Mesodermal cell (in vitro differentiated cells): ENCODE measurements around the gene DGCR2.

ENCODE experiments used
- H3K27ac ChIP-seq: 2 replicates; pipeline ENCODE4 v1.7.0; 2013; ENCODE audit warnings: mild to moderate bottlenecking, low read depth, low read length, moderate library complexity; ENCODE audit not compliant: severe bottlenecking
- H3K36me3 ChIP-seq: 2 replicates; pipeline ENCODE4 v1.7.1; 2013; ENCODE audit warnings: mild to moderate bottlenecking, low read length, moderate library complexity; ENCODE audit not compliant: control insufficient read depth, insufficient read depth
- H3K4me1 ChIP-seq: one replicate; pipeline ENCODE4 v1.7.1; 2013; ENCODE audit warnings: mild to moderate bottlenecking, low read length; ENCODE audit not compliant: insufficient read depth, control insufficient read depth, poor library complexity, severe bottlenecking
- H3K4me3 ChIP-seq: 2 replicates; pipeline ENCODE4 v1.7.0; 2013; ENCODE audit warnings: low read length, control low read depth, mild to moderate bottlenecking; ENCODE audit not compliant: insufficient read depth, poor library complexity, severe bottlenecking; ENCODE audit errors: extremely low read depth
- H3K9me3 ChIP-seq: 2 replicates; pipeline ENCODE4 v1.7.1; 2013; ENCODE audit warnings: mild to moderate bottlenecking, low read length, moderate library complexity; ENCODE audit not compliant: control insufficient read depth
- WGBS, 2 experiments: methylation state at CpG; one replicate each; pipeline ENCODE4 v1.1.5; 2013; ENCODE audit warnings: missing lambda C conversion rate in 2 of 2; ENCODE audit not compliant: insufficient coverage in 2 of 2; 5-methylcytosine and 5-hydroxymethylcytosine counted together

DGCR2 gene

DNA sequence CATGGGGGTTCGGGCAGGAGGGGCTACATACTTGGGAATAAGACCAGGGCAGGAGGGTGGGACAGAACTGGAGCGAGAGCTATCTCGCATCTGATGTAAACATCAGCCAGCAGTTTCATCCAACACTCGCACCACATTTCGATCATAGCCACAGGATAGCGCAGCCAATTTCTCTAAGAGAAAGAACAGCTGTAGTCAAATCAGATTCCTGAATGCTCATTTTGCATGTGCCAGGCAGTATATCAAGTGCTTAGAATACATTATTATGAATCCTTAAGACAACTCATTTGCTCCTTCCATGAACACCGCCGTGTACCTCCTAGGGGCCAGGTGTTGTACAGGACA lies 14.5 kb downstream of the DGCR2 start:
- Histone ChIP-seq H3K9me3 (no peaks in the 10 kb centered on the region), H3K4me3 (no peak overlapping the region), H3K4me1 (no peaks in the 10 kb centered on the region), H3K27ac (no peak overlapping the region), H3K36me3 (peaks cover 3% of the 10 kb centered on the region)
- 98 to 100% methylated on average over 3 to 6 of the region's 8 CpGs for WGBS, 2 experiments

DNA sequence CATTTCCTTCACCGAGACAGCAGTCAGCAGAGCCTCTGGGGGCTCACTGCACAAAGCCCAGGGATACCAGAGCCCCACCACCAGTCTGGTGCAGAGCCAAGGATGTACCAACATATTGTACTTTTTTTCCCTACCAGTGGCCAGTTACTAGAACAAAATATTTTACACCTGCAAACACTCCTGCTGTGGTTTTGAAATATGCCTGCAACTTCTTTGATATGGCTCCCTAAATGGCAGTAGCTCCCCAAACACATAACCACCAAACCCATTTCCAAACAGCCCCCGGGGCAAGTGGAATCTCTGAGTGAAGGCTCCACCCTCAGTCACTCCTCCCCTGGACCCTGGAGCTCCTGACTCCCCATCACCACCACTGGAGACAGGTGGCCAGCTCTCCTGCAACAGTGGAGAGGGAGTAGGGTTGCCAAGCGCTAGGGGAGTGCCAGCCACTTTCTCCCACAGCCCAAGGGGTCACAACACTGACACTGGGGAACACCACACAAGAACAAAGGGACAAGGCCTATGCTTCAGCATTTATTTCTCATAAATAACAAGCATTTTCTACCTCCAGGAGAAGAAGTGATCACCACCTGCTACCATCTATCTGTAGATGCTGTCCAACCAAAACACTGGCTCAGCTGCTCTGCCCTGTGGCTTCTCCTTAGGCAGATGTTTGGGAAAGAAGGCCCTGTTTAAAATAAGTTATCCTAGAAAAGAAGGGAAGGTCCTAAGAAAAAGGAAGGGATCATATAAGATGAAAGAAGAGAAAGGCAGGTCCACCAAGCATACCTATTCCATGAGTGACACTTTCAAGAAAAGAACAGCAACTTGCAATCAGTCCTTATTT lies 15.1 kb downstream of the DGCR2 start:
- WGBS, 2 experiments: 81 to 91% methylated on average over 2 of the region's 3 CpGs
- Histone ChIP-seq H3K4me1 (no peaks in the 10 kb centered on the region), H3K9me3 (no peaks in the 10 kb centered on the region), H3K27ac (no peak overlapping the region), H3K36me3 (peaks cover 3% of the 10 kb centered on the region), H3K4me3 (no peak overlapping the region)

DNA sequence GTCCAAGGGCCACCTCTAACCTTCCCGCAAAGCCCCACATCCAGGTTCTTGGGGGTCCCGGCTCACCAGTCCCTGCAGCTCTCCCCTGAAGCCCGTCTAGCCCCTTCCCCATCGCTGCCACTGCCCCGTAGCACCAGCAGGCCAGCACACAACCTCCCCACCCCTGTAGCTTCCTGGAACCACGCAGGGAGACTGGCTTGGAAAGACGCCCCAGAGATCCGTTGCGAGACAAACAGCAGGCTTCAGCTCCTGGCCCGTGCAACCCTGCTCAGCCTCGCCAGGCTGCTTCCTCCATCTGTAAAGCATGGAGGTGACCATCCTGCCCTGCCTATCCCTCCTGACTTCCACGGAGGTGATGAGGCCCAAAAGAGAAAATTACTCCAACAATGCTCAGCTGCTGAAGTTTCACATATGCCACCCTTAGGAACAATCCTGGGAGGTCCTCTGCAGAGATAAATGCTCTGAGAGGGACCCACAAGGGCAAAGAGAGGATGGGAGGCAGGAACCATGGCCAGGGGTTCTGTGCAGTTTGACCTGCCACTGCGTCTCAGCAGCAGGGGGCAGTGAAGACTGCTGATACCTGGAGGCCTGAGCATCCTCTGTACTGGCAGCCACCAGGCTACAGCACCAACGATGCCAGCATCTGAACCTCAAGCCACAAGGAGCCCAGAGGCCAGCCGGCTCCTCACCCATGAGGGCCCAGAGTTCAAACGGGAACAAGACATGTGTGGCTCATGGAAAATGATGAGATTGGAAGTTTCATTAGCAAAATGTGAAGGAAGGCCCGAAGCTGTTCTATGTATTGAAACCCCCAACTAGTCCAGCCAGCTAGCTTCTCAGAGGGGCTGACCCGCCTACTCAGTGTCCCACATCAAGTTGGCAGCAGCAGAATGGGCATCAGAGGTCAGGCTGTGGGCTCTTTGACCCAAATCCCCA lies 16.1 kb downstream of the DGCR2 start:
- Histone ChIP-seq H3K9me3 (no peaks in the 10 kb centered on the region), H3K4me1 (no peaks in the 10 kb centered on the region), H3K36me3 (peaks cover 3% of the 10 kb centered on the region), H3K4me3 (no peak overlapping the region), H3K27ac (no peak overlapping the region)
- WGBS, 2 experiments: 86 to 91% methylated on average over 13 to 16 of the region's 18 CpGs

DNA sequence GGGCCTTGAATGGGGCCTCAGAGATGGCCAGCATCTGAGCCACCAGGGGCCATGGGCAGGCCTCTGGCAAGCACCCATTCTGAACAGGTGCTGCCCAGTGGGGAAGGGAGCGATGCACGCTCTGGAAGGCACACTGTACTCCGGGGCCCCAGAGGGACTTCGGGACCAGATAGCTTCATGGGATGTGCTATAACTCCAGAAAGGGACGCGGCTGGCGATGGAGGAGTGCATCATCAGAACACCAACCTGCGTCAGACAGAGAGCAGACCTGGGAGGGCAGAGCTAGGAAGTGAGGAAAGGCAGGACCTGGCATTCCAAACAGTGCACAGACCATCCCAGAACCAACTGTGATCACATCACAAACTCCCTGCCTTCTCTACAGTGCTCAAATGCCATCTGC lies 16.8 kb downstream of the DGCR2 start:
- Histone ChIP-seq H3K4me3 (no peak overlapping the region), H3K4me1 (no peaks in the 10 kb centered on the region), H3K27ac (no peak overlapping the region), H3K9me3 (no peaks in the 10 kb centered on the region), H3K36me3 (peaks cover 3% of the 10 kb centered on the region)
- whole genome bisulfite sequencing, 2 experiments: 96 to 97% methylated on average over 7 to 8 of the region's 8 CpGs

DNA sequence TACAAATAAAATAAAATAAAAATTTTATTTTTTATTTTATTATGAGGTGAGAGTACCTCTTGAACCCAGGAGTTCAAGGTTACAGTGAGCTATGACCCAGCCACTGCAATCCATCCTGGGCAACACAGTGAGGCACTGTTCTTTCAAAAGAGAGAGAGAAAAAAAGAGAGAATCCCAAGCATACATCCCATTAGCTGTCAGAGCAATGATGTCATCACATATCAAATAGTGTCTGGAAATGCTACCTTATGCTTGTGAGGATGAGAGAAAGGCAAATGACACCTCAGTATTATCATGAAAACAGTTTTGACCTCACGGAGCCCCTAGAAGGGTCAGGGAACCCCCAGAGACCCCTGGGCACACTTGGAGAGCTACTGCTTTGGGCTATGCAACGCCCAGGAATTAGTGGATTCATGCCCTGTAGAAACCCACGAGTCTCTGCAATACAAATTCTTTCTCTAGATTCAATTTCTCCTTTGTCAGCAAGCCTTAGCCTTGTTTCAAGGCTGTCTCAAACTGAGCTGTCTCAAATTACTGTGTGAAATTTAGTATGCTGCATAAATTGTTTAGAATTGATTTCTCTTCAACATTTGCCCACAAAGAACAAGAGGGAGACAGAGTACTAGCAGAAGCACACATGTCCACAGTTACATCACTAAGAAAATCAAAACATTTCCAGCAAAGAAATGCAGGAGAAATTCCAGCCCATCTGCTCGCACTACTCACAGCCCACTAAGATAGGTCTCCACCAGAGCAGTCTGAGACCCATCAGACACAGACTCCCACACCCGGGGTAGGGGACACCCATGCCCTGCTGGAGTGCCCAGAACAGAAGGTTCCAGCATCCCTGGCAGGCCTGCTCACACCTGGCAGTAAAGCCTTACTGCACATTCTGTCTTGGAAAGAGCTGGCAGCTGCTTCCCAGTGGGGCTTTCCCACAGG lies 18.1 kb downstream of the DGCR2 start:
- H3K36me3 ChIP-seq: peaks cover 3% of the 10 kb centered on the region
- 79 to 91% methylated on average over 3 to 4 of the region's 5 CpGs for WGBS, 2 experiments
- no peaks in the 10 kb centered on the region for H3K9me3 ChIP-seq
- H3K4me1 ChIP-seq: no peaks in the 10 kb centered on the region
- no peak overlapping the region for H3K4me3 ChIP-seq
- no peak overlapping the region for H3K27ac ChIP-seq

DNA sequence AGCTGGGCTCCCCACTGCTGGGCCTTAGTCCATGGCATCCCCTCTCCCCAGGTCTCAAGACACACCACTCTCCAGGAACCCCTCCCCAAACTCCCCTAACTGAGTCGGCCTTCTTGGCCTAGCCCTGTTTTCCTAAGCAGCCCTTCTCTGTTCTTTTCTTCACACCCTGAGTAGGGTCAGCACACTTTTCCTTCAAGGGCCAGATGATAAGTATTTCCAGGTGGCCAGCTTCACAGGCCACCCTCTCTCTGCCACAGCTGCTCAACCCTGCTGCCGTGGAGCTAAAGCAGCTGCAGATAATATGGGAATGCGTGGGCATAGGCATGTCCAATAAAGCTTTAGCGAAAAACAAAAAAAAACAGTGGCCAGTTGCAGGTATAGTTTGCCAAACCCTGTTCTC lies 24.1 kb downstream of the DGCR2 start:
- Histone ChIP-seq H3K27ac (no peak overlapping the region), H3K4me3 (no peak overlapping the region), H3K9me3 (no peaks in the 10 kb centered on the region), H3K36me3 (peaks cover 18% of the 10 kb centered on the region), H3K4me1 (no peaks in the 10 kb centered on the region)
- WGBS, 2 experiments: 94 to 95% methylated on average over 3 to 4 of the region's 4 CpGs

DNA sequence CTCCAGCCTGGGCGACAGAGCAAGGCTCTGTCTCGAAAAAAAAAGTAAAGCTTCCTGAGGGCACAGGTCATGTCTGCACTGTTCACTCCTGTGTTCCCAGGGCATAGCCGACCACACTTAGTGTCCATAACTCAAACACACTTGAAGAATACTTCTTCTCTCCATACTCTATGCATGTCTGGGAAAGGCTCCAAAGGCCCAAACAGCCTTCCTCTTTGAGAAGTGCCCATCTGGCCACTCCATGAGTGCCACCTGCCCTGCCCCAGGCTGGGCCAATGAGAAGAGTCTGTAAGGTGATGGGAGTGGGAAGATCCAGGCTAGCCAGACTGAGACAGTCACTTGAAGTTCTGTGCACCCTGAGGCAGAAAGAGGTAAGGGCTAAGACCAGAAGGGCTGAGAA lies 24.7 kb downstream of the DGCR2 start:
- no peak overlapping the region for H3K27ac ChIP-seq

DNA sequence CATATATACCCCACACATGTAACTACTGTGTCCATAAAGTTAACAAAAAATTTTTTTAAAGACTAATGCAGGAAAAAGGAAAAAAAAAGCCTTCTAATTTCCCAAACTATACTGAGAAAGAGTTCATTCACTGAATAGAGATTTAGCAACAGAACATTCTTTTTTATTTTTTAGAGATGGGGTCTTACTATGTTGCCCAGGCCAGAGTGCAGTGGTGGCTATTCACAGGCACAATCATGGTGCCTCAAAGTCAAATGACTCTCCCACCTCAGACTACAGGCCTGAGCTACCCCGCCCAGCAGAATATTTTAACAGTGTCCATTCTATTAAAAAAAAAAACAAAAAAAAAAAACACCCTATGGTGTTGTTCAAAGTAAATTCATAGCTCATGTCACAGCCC lies 25.7 kb downstream of the DGCR2 start:
- Histone ChIP-seq H3K36me3 (peaks cover 18% of the 10 kb centered on the region), H3K4me1 (no peaks in the 10 kb centered on the region), H3K9me3 (no peaks in the 10 kb centered on the region), H3K4me3 (no peak overlapping the region), H3K27ac (no peak overlapping the region)
- 89% methylated on average over 1 of the region's 1 CpG; no CpG with 5 or more reads in 1 of the 2 experiments for WGBS, 2 experiments

More for the DNA sequence above, 24.7 kb downstream of the DGCR2 start:
- H3K36me3 ChIP-seq: peaks cover 18% of the 10 kb centered on the region
- no peak overlapping the region for H3K4me3 ChIP-seq
- 83 to 89% methylated on average over 3 of the region's 3 CpGs for WGBS, 2 experiments
- H3K4me1 ChIP-seq: no peaks in the 10 kb centered on the region
- no peaks in the 10 kb centered on the region for H3K9me3 ChIP-seq

DNA sequence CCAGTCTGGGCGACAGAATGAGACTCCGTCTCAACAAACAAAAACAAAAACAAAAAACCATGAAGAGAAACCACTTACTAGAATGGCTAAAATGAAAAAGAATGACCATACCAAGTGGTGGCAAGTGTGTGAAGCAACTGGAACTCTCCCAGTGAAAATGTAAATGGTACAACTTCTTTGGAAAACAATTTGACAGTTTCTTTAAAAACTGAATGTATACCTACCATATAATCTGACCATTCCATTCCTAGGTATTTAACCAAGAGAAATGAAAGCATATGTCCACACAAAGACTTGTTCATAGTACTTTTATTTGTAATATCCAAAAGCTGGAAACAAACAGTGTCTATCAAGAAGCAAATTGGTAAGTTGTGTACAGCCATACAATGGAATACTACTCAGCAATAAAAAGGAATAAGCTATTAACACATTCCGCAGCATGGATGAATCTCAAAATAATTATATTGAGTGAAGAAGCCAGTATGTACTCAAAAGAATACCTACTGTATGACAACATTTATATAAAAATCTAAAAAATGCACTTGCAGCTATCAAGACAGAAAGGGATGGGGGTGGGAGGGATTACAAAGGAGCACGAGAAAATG lies 27.7 kb downstream of the DGCR2 start:
- Histone ChIP-seq H3K36me3 (peaks cover 18% of the 10 kb centered on the region), H3K4me3 (no peak overlapping the region), H3K4me1 (no peaks in the 10 kb centered on the region), H3K27ac (no peak overlapping the region), H3K9me3 (no peaks in the 10 kb centered on the region)
- no CpG with 5 or more reads among the region's 4 CpGs for WGBS, 2 experiments

DNA sequence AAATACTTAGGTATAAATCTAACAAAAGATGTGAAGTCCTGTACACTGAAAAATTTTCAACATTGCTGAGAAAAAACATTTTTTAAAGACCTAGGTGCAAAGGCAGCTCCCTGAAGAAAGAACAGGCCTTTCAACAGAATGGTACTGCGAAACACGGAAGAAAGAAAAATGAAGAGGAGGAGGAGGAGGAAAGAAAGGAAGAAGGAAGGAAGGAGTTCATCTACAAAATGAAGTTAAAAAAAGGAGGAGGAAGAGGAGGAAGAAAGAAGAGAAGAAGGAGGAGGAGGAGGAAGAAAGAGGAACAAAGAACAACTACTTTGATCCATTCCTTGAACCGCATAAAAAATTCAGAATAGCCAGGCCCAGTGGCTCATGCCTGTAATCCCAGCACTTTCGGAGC lies 29.5 kb downstream of the DGCR2 start:
- Histone ChIP-seq H3K4me1 (no peaks in the 10 kb centered on the region), H3K36me3 (peaks cover 26% of the 10 kb centered on the region), H3K27ac (no peak overlapping the region), H3K9me3 (no peaks in the 10 kb centered on the region), H3K4me3 (no peak overlapping the region)
- WGBS, 2 experiments: 93 to 100% methylated on average over 3 to 4 of the region's 4 CpGs
